GM18951 (cell line): Measurements from ENCODE around the gene XPR1.
"Not testable (repeated sequence)": the region's sequence is repeated elsewhere in the genome, so short reads cannot be mapped to it uniquely, and the experiment has no call there.

Source experiments
- POLR2A ChIP-seq: IDR thresholded peaks from 4 replicates; pipeline ENCODE4 v1.6.1; 2011; ENCODE audit warnings: mild to moderate bottlenecking; ENCODE audit not compliant: insufficient read length, insufficient read depth; ENCODE audit errors: extremely low read depth
- in situ Hi-C: fragments of 300-500 bp; cut with MboI; formaldehyde crosslinking; loops from one replicate; pipeline ENCODE4 v1.12.0; 2022; ENCODE audit warnings: low sequenced_read_pairs, mixed read lengths, inconsistent platforms; ENCODE audit not compliant: unreplicated experiment

Gene XPR1

DNA sequence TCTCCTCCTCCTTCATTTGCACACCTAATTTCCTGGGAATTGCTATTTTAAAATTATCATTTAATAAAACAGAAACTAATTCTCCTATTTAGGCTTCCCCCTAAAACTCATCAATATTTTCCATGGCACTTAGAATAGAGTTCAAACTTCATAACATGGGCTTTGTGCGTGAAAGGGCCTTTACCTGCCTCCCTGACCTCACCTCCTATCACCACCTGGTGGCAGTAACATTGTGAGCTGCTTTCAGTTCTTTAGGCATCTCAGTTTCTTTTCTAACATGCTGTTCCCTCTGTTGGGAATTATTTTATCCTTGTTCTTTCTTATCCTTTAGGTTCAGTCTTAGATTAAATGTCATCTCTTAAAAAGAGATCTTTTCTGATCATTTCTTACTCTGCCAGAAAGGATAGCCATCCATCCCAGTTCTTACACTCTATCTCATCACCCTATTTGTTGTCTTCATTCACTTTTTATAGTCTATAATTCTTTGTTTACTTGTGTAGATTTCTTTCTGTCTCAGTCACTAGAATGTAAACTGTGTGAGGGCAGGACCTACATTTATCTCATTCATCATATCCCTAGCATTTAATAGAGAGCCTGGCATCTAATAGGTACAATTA is 147.1 kb downstream of the XPR1 start:
- in situ Hi-C loops: no loop called here
- no peak for TF ChIP-seq POLR2A

DNA sequence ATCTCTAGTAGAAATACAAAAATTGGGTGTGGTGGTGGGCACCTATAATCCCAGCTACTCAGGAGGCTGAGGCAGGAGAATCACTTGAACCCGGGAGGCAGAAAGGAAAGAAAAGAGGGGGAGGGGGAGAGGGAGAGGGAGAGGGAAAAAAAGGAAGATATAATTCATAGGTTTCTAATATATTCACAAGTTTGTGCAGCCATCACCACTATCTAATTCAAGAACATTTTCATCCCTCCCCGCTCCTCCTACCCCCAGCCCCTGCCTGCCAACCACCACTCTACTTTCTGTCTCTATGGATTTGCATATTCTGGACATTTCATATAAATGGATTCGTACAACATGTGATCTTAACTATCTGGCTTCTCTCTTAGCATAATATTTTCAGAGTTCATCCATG is 147.8 kb downstream of the XPR1 start:
- no peak for TF ChIP-seq POLR2A
- in situ Hi-C loops: no loop called here

DNA sequence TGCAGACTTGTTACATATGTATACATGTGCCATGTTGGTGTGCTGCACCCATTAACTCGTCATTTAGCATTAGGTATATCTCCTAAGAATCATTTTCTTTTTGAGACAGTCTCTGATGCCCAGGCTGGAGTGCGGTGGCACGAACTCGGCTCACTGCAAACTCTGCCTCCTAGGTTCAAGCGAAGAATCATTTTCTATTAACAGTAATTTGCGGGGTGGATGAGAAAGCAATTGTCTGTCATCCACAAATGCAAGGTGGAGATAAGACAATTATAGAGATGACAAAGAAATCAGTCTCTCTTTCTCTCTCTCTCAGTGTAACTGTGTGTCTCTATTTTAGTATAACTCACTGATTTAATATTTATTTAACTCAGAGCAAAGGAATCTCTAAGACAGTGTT is 149.9 kb downstream of the XPR1 start:
- in situ Hi-C loops: no loop called here
- TF ChIP-seq POLR2A: no peak

DNA sequence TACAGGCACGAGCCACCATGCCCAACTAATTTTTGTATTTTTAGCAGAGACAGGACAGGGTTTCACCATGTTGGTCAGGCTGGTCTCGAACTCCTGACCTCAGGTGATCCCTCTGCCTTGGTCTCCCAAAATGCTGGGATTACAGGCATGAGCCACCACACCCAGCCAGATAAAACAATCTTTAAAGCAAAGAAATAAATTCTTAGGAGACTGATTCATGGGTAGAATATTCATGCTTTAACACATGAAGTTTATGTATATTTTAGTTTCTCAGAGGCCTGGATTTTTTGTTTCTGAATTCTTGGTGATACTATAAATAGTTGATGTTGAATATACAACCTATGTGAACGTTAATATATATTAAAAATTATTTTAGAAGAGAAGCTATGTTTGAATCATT is 153.5 kb downstream of the XPR1 start:
- no peak for TF ChIP-seq POLR2A
- in situ Hi-C loops: no loop called here

DNA sequence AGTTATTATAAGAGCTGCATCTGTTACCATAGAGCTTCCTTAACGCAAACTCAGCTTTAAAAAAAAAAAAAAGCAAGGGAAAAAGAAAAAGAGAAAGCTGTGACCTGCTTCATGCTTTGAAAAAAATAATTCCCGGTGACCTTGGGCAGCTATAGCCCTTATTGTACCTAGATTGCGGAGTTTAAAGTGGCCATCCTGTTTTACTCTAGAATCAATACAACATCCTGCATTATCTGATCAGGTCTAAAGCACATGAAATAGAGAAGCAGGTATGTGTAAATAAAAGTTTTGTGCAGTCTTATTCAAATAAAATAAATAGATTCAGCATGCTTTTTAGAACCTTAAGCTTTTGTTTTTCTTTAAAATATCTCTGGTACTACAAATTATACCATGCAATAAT is 154.1 kb downstream of the XPR1 start:
- no peak for TF ChIP-seq POLR2A
- in situ Hi-C loops: no loop called here

DNA sequence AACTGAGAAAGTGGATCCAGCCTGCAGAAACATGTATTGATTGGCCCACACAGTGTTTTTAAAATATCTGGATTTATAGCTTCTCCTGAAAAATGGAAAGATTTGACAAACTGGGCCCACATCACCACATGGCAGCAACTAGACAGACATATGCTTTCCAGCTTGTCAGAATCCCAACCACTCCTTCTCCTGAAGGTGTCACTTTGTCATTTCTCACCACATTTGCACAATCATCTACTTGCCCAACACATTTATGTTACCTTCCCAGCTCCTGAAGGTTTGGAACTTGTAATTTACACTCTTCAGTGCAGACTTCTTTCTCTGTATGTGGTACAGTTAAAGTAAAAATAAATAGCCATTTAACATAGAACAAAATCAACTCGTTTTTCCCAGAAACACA is 154.8 kb downstream of the XPR1 start:
- TF ChIP-seq POLR2A: no peak
- in situ Hi-C loops: no loop called here

DNA sequence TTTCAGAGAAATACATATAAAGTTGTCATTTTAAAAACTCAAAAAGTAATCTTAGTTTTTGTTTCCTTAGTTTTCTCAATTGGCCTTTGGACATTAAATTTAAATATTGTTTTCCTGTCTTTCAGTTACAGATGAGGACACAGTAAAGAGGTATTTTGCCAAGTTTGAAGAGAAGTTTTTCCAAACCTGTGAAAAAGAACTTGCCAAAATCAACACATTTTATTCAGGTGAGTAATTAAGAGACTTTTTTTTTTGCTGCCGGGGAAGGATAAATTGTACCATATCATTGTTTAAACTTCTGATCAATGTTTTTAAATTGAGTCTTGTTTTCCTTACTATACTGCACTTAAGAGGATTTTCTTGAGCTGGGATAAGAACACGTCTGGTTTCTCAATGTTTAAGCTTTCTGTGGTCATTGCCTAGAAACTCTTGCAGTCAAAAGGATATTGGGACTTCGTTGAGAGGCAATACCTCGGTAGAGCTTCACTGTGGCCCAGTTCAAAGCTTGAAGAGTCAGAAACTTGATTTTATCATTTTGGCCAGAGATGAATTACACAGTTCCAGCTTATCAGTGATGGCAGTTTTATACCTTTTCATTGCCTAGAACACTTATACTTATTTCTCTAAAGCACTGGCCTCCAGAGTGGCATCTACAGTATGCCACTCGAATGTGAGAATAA is 155.9 kb downstream of the XPR1 start:
- no peak for TF ChIP-seq POLR2A
- in situ Hi-C loops: no loop called here

DNA sequence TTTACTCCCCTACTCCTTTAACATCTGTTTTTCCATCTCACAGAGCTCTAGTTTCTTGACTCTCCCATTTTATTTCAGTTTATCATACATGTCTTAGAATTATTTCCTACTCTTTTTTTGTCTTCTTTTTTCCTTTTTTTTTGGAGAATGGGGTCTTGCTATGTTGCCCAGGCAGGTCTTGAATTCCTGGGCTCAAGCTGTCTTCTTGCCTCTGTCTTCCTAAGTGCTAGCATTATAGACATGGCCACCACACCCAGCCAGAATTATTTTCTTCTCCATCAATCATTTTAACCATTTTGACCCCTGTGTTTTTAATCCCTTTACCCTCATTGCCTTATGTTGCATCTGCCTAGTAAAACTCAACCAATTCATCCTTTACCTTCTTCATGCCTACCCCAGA is 157.6 kb downstream of the XPR1 start:
- in situ Hi-C loops: no loop called here
- no peak for TF ChIP-seq POLR2A

DNA sequence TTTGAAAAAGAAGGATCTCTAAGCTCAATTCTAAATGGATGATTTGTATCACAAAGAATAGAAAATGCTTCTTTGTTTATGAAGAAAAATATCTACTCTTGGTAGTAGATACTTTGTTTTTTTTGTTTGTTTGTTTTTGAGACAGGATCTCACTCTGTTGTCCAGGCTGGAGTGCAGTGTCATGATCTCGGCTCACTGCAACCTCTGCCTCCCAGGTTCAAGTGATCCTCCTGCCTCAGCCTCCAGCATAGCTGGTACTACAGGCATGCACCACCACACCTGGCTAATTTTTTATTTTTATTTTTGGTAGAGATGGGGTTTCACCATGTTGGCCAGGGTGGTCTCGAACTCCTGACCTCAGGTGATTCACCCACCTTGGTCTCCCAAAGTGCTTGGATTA is 159.3 kb downstream of the XPR1 start:
- in situ Hi-C loops: not testable (repeated sequence)

DNA sequence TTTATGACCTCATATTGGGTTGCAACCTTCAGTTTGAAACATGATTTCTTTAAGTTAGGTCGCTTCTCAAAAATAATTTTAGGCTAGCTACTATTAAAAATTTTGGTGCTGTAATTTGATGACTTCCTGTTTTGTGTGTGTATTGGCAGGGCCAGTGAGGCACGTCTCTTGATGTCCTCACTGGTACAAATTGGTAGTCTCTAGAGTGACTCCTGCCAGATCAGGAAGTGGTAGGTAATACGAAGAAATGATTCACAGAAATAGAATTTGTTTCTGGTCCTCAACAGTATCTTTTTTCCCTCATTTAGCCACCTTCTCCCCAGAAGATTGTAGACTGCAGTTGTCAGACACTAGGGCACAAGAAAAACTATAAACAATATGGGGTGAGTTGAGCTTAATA is 160.0 kb downstream of the XPR1 start:
- in situ Hi-C loops: no loop called here

DNA sequence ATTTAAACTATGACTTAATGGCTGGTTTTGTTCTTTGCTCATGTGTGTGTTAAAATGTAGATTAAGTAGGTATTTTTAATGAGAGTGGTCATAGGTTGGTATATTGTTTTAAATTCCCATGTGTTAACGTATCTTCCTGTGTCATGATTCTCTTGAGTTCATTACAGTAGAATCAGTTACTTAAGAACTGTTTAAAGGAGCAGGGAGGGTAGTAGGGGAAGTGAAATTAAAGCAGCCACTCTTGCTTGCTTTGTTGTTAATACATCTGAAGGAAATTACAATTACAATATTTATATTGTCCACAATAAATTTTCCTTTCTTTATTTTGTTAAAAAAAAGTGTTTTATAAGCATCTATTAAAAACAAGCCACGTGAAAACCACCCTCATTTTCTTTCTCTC is 161.6 kb downstream of the XPR1 start:
- no peak for TF ChIP-seq POLR2A
- in situ Hi-C loops: no loop called here

More for the DNA sequence above, 160.0 kb downstream of the XPR1 start:
- no peak for TF ChIP-seq POLR2A

DNA sequence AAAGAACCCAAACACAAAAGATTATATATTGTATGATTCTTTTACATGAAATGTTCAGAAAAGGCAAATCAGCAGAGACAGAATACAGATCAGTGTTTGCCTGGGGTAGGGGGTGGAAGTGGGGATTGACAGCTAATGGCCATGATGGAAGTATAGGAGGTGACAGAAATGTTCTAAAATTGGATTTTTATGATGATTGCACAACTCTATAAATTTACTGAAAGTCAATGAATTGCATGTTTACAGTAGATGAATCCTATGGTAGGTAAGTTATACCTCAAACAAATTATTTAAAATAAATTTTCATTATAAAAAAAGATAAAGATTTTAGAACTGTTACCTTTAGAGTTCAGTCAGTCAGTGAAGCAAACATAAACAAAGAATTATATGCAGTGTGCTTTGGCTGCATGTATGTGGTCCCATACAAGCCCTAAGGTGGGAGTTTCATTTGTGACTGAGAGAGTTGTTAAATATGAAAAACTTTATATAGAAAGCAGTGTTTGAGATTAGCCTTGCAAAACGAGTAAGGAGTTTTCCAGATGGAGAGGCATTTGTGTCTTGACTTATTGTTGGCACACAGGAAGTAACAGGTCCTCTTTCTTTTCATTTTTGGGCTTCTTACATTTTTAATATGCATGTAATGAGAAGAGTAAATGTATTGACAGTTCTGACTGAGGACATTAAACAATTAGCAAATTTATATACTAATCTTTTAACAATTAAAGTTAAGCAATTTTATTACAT is 165.2 kb downstream of the XPR1 start:
- in situ Hi-C loops: no loop called here
- no peak for TF ChIP-seq POLR2A

DNA sequence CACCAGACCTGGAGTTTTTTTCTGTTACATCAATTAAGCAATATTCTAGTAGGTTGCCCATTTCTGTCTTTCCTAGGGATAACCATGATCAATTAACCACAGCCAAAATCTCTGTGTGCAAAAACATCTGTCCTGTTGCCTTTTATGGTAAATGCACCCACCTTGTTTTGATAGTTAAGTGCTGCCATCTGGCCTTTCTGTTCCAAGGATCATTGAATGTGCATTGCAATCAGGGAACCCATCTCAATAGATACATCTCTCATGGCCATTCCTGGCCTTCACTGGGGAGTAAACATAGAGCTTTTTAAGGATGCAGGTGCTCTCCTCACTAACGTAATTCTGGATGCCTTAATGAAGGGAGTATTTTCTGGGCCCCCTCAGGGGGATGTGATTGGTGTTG is 169.1 kb downstream of the XPR1 start:
- in situ Hi-C loops: no loop called here
- TF ChIP-seq POLR2A: no peak

DNA sequence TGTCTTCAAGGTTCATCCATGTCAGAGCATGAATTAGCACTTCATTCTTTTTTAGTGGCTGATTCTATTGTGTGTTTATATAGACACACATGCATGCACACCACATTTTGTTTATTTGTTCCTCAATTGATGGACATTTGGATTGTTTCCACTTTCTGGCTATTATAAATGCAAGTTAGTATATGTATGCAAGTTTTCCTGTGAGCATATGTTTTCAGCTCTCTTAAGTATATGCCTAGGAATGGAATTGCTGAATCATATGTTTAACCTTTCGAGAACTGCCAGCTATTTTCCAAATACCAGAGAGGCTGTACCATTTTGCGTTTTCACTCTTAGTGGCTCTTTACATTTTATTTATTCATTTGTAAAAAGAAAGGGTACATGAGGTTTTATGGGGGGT is 171.0 kb downstream of the XPR1 start:
- TF ChIP-seq POLR2A: no peak
- in situ Hi-C loops: no loop called here
